A673 (cell line): ENCODE measurements around the gene AMBRA1. TPM values are rescaled to one million over a fixed set of nuclear protein-coding genes. Genes with fewer than 3 reads are reported as not detected.
A peak's percentile ranks its signal among the peaks of the same experiment; 100 is the strongest.

ENCODE experiments used
- BruUV-seq: library from RNA; stranded (reverse); fragments of 400-500 nt; replicated peaks from 2 replicates; lab custom pipeline; 2021; lab: Mats Ljungman, UMichigan
- CTCF ChIA-PET: fragments of 300-600 bp; sonication (Branson Sonifier 250); formaldehyde crosslinking; loops from one replicate; lab custom pipeline; 2022; ENCODE audit warnings: antibody characterized with exemption; lab: Charles Lee
- POLR2A ChIA-PET: fragments of 300-600 bp; sonication (Branson Sonifier 250); formaldehyde crosslinking; loops from one replicate; lab custom pipeline; 2022; ENCODE audit warnings: antibody characterized with exemption; ENCODE audit not compliant: low non-redundant PET; lab: Charles Lee
- DNase-seq: peaks from one replicate; pipeline ENCODE4 v3.0.0-alpha.2; 2015; ENCODE audit warnings: low spot score
- H3K27ac ChIP-seq: fragments of 200-600 bp; sonication (generic); 2 replicates; pipeline ENCODE4 v1.5.1; 2016; ENCODE audit warnings: mixed run types, low read depth, mild to moderate bottlenecking, mixed read lengths, antibody characterized with exemption, low read length; ENCODE audit not compliant: poor library complexity, severe bottlenecking
- H3K27me3 ChIP-seq: fragments of 200-600 bp; sonication (generic); replicated peaks from 2 replicates; pipeline ENCODE4 v1.6.1; 2017; ENCODE audit warnings: mixed run types, low read depth, mild to moderate bottlenecking, mixed read lengths, antibody characterized with exemption, low read length; ENCODE audit not compliant: insufficient read depth, poor library complexity
- H3K36me3 ChIP-seq: fragments of 200-600 bp; sonication (generic); 2 replicates; pipeline ENCODE4 v1.6.1; 2016; ENCODE audit warnings: mixed run types, mild to moderate bottlenecking, mixed read lengths, antibody characterized with exemption, low read length; ENCODE audit not compliant: insufficient read depth, poor library complexity, severe bottlenecking
- H3K4me1 ChIP-seq: fragments of 200-600 bp; sonication (generic); 2 replicates; pipeline ENCODE4 v1.6.1; 2017; ENCODE audit warnings: mixed run types, mild to moderate bottlenecking, mixed read lengths, antibody characterized with exemption, low read length; ENCODE audit not compliant: insufficient read depth, poor library complexity, severe bottlenecking
- H3K4me3 ChIP-seq: fragments of 200-600 bp; sonication (generic); 2 replicates; pipeline ENCODE4 v1.5.1; 2016; ENCODE audit warnings: low read depth, mixed run types, mild to moderate bottlenecking, mixed read lengths, low read length; ENCODE audit not compliant: poor library complexity, severe bottlenecking
- H3K9me3 ChIP-seq: fragments of 200-600 bp; sonication (generic); 2 replicates; pipeline ENCODE4 v1.6.1; 2016; ENCODE audit warnings: mixed run types, low read depth, mild to moderate bottlenecking, mixed read lengths, antibody characterized with exemption, low read length; ENCODE audit not compliant: poor library complexity, severe bottlenecking
- EZH2 ChIP-seq: fragments of 200-600 bp; sonication (generic); IDR thresholded peaks from 2 replicates; pipeline ENCODE4 v1.6.1; 2017; ENCODE audit warnings: borderline replicate concordance, low read depth, mild to moderate bottlenecking, mixed read lengths, antibody characterized with exemption, low read length; ENCODE audit not compliant: poor library complexity, severe bottlenecking
- intact Hi-C: fragments of 100-400 bp; cut with micrococcal nuclease; formaldehyde crosslinking; loops from one replicate; pipeline ENCODE4 v1.10.0; 2022; ENCODE audit not compliant: unreplicated experiment
- total RNA-seq: library from RNA; stranded (reverse); gene quantifications from 2 replicates; pipeline ENCODE4 v1.2.3, GENCODE V29; 2021
- TF ChIP-seq, protein P1 (sequence below): fragments of 300-800, 200-600 bp; sonication (generic); conservative IDR thresholded peaks from 2 replicates; pipeline ENCODE4 v1.5.1; 2017; ENCODE audit warnings: low read depth, mild to moderate bottlenecking, antibody characterized with exemption, low read length, moderate library complexity, mixed read lengths

Gene AMBRA1
- total RNA-seq, 1 experiment from 2014 or later: 78.1 TPM

- DNase-seq: peak; percentile 89
- TF ChIP-seq, protein P1, sequence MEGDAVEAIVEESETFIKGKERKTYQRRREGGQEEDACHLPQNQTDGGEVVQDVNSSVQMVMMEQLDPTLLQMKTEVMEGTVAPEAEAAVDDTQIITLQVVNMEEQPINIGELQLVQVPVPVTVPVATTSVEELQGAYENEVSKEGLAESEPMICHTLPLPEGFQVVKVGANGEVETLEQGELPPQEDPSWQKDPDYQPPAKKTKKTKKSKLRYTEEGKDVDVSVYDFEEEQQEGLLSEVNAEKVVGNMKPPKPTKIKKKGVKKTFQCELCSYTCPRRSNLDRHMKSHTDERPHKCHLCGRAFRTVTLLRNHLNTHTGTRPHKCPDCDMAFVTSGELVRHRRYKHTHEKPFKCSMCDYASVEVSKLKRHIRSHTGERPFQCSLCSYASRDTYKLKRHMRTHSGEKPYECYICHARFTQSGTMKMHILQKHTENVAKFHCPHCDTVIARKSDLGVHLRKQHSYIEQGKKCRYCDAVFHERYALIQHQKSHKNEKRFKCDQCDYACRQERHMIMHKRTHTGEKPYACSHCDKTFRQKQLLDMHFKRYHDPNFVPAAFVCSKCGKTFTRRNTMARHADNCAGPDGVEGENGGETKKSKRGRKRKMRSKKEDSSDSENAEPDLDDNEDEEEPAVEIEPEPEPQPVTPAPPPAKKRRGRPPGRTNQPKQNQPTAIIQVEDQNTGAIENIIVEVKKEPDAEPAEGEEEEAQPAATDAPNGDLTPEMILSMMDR: peak; percentile 100
- no peak for TF ChIP-seq EZH2
- CTCF ChIA-PET: interaction anchor here (0.5 to 1.4 kb wide), 22 partner anchors 11 to 290 kb away, joined by 3 to 23 read pairs (median 3); partner anchors contain the start of genes AMBRA1 and CHRM4
- Histone ChIP-seq H3K36me3 (no peaks in the 10 kb centered on the region), H3K4me1 (peaks cover 14% of the 10 kb centered on the region), H3K9me3 (no peaks in the 10 kb centered on the region), H3K27ac (no peak overlapping the region), H3K27me3 (no peaks in the 10 kb centered on the region), H3K4me3 (no peak overlapping the region)
- POLR2A ChIA-PET: no interaction called here
- BruUV-seq: no TSS peak
- intact Hi-C loops: loop anchor here (1.0 to 2.0 kb wide), 2 partner anchors 39 to 140 kb away; no protein-coding TSS in a partner anchor
These were observed 64.5 kb downstream of the AMBRA1 start for GRCh38 chr11:46529095-46529905.

GRCh38 chr11:46528445-46529094 lies 65.3 kb downstream of the AMBRA1 start:
- POLR2A ChIA-PET: no interaction called here
- no peaks in the 10 kb centered on the region for H3K36me3 ChIP-seq
- no peak for DNase-seq
- no peak overlapping the region for H3K4me3 ChIP-seq
- intact Hi-C loops: loop anchor here (1.0 to 2.0 kb wide), 2 partner anchors 38 to 140 kb away; no protein-coding TSS in a partner anchor
- no peaks in the 10 kb centered on the region for H3K27me3 ChIP-seq
- no peaks in the 10 kb centered on the region for H3K9me3 ChIP-seq
- H3K4me1 ChIP-seq: peaks cover 13% of the 10 kb centered on the region
- H3K27ac ChIP-seq: no peak overlapping the region
- TF ChIP-seq EZH2: no peak
- TF ChIP-seq, protein P1: no peak
- CTCF ChIA-PET: interaction anchor here (0.5 to 1.4 kb wide), 12 partner anchors 10 to 289 kb away, joined by 3 to 23 read pairs (median 5); partner anchors contain the start of genes AMBRA1 and CHRM4
- BruUV-seq: no TSS peak

DNA sequence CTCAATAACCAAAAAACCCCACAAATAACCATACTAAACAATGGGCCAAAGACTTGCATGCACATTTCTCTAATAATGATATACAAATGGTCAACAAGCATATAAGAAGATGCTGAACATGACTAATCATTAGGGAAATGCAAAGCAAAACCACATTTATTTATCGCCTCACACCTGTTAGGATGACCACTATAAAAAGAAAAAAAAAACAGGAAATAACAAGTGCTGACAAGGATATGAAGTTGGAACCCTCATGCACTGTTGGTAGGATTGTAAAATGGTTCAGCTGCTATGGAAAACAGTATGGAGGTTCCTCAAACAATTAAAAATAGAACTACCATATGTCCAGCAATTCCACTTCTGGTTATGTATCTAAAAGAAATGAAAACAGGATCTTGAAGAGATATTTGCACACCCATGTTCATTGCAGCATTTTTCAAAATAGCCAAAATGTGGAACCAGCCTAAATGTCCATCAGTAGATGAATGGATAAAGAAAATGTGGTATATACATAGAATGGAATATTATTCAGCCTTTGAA lies 66.2 kb downstream of the AMBRA1 start:
- ChIA-PET CTCF (no interaction called here), POLR2A (no interaction called here)
- no TSS peak for BruUV-seq
- Histone ChIP-seq H3K9me3 (no peaks in the 10 kb centered on the region), H3K36me3 (no peaks in the 10 kb centered on the region), H3K27ac (no peak overlapping the region), H3K4me1 (peaks cover 20% of the 10 kb centered on the region), H3K4me3 (no peak overlapping the region), H3K27me3 (no peaks in the 10 kb centered on the region)
- DNase-seq: no peak
- no peak for TF ChIP-seq EZH2
- TF ChIP-seq, protein P1: no peak
- intact Hi-C loops: loop anchor here (2.0 kb wide), 2 partner anchors 15 to 139 kb away; no protein-coding TSS in a partner anchor
